Renal cortical epithelial cell (primary cell): ENCODE results near the gene COL1A1. TPM values are rescaled to one million over a fixed set of nuclear protein-coding genes. Genes with fewer than 3 reads are reported as not detected.

ENCODE experiments used
- DNase-seq: peaks from one replicate; pipeline ENCODE4 v3.0.0-alpha.2; 2011; ENCODE audit warnings: low read depth
- total RNA-seq: library from RNA; depleted of rRNA; stranded (reverse); fragments of >200 nt; gene quantifications from 2 replicates; pipeline ENCODE4 v1.2.3, GENCODE V29; 2014

Gene COL1A1
- total RNA-seq, 1 donor from 2014 or later, result 141 TPM

GRCh38 chr17:50172130-50172529 is 29.3 kb downstream of the COL1A1 start:
- no peak for DNase-seq

- no peak for DNase-seq
These were observed 29.9 kb downstream of the COL1A1 start for GRCh38 chr17:50171371-50172071.

- peak; percentile 7 for DNase-seq
These were observed 30.6 kb downstream of the COL1A1 start for GRCh38 chr17:50170662-50171370.

GRCh38 chr17:50169881-50170459 is 31.5 kb downstream of the COL1A1 start:
- no peak for DNase-seq

GRCh38 chr17:50169121-50169764 is 32.2 kb downstream of the COL1A1 start:
- peak; percentile 21 for DNase-seq

GRCh38 chr17:50168319-50168718 is 33.1 kb downstream of the COL1A1 start:
- no peak for DNase-seq

GRCh38 chr17:50167371-50167770 is 34.1 kb downstream of the COL1A1 start:
- no peak for DNase-seq

- DNase-seq, result no peak
These were observed 34.8 kb downstream of the COL1A1 start for GRCh38 chr17:50166518-50167181.

- DNase-seq, result no peak
These were observed 35.4 kb downstream of the COL1A1 start, which contains the start of gene SGCA for GRCh38 chr17:50165867-50166517. TSS of gene SGCA (plus strand) at chr17:50166005. CDS start at chr17:50166041, 36 bp downstream.

- no peak for DNase-seq
These were observed 36.0 kb downstream of the COL1A1 start for GRCh38 chr17:50165466-50165865.

GRCh38 chr17:50165066-50165465 is 36.4 kb downstream of the COL1A1 start:
- DNase-seq, result no peak

- DNase-seq, result no peak
These were observed 36.8 kb downstream of the COL1A1 start for GRCh38 chr17:50164697-50164988.

- DNase-seq, result no peak
These were observed 37.4 kb downstream of the COL1A1 start for GRCh38 chr17:50163843-50164696.

- no peak for DNase-seq
These were observed 38.8 kb downstream of the COL1A1 start for GRCh38 chr17:50162466-50163254.

- no peak for DNase-seq
These were observed 39.5 kb downstream of the COL1A1 start for GRCh38 chr17:50161911-50162288.

GRCh38 chr17:50161023-50161910 is 40.2 kb downstream of the COL1A1 start:
- DNase-seq, result peak; percentile 54

GRCh38 chr17:50157891-50158290 is 43.5 kb downstream of the COL1A1 start:
- no peak for DNase-seq

- DNase-seq, result no peak
These were observed 46.2 kb downstream of the COL1A1 start for GRCh38 chr17:50155115-50155819.
